Inferior parietal cortex (tissue), 1 donor: Measurements from ENCODE around the gene LOXL1.
A peak's percentile ranks its signal among the peaks of the same experiment; 100 is the strongest.

ENCODE experiments used
- DNase-seq: peaks from one replicate; pipeline ENCODE4 v3.0.0-alpha.2; 2016; ENCODE audit errors: extremely low spot score

LOXL1 gene

DNA sequence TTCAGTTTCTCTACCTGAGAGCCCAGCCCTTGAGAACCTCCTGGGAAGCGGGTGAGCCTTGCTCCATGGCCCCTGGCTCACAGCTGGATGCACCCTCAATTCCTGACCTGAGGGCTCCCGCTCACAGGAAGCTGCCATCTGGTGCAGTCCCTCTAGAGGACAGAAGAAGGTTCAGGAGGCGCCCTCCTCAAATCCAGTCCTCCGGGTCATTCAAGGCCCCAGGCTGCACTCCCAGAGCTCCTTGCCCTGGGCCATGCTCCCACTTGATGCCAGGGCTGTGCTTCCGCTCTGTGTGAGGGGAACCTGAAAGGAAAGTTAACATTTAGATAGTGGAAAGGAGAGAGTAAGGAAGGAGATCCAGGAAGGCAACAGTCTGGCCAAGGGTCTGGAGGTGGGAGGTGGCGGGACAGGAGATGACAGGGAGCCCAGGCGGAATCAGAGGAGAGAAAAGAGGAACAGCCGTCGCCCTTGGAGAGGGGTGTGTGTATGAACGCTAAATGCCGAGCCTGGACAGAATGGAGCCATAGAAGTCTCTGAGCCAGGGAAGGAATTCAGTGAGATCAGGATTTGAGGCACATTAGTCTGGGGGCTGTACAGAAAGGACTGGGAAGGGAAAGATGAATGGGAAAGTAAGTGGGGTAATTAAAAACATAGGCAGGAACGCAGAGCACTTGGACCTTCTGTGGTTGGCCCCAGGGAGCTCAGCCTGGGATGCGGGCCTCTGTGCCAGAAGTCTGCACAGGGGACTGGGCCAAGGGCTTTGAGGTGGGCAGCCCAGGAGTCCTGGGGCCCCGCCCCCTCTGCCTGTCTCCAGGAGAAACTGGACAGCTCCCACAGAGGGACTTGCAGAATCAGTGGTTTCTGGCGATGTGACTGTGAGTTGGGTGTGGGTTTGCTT lies 26.8 kb upstream of the LOXL1 start:
- no peak for DNase-seq

DNA sequence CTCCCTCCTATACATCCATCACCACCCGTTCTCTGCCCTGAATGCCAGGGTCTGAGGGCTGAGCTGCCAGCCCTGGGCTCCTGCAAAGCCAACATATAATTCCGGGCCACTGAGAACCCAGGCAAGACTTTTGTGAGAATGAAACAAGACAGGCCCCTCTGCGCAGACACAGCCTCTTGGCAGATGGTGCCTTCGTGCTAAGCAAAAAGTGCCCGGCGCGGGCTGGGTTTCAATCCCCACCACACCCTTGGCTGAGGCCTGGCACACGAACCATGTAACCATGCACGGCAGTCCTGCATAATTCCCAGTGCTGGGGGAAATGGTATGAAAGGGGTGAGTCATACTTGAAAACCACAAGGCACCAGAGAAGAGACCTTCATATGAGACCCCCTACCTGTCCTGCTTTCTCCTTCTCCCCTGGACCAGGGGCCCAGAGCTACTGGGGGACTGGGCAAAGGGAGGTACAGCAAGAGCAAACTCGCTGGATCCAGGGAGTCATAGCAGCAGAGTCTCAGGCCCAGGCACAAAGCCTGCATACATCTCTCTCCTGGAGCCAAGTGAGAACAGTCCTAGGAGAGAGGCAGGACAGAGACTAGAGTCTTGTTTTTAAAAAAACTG lies 26.1 kb upstream of the LOXL1 start:
- no peak for DNase-seq

DNA sequence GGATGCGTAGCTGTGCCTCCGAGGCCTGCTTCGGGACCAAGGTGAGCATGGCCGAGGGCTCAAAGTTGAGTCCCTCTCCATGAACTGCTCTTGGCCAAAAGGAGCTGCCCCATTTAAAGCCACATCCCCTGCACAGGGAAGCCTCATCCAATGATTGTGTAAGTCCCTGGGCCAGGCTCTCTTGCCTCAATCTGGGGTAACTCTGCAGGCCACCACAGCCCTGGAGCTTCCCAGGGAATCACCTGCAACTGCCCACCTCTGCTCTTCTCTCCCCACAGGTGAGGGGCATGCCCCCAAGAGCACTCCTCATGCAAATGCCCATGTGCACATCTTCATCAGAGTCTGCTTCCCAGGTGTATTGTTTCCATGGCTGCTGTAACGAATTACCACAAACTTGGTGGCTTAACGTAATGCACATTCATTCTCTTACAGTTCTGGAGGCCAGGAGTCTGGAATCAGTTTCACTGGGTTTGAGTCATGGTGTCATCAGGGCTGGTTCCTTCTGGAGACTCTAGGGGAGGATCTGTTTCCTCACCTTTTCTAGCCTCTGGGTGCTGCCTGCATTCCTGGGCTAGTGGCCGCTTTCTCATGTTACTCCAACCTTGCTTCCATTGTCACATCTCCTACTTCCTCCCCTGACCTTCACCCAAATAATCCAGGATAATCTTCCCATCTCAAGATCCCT lies 25.0 kb upstream of the LOXL1 start:
- no peak for DNase-seq

DNA sequence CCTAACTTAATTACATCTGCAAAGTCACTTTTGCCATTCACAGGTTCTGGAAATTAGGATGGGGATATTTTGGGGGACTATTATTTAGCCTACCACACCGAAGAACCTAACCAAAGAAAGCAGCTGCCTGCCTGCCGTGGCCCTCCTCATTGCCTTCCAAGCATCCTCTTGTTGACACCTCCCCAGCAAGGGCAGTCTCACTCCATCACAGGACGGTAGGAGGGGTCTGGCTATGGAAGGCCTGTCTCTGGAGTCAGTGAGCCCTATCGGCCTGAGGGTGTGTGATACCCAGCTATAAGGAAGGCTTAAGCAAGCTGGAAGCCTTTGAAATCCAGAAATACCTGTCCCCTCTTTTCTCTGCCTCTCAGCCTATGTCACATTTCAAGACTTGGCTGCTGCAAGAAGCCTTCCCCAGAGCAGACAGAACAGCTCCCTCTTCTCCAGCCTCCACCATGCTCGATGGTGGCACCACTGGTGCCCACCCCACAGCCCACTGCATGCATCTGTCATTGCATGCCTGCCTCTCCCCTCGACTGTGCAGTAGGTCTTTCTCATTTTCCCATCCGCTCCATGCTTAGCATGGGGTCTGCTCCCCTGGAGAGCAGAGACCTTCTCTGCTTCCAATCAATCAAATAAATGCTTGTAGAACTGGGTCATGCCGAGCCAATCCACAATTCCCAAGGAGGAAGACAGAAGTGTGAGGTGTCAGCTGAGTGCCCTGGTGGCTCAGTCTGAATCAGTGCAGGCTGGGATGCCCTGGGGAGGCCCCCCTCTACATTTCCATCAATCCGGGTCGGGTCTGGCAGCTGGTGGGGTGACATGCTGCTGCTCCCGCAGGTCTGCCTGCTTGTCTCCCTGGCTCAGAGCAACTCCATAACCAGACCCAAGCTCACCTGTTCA lies 23.9 kb upstream of the LOXL1 start:
- no peak for DNase-seq

DNA sequence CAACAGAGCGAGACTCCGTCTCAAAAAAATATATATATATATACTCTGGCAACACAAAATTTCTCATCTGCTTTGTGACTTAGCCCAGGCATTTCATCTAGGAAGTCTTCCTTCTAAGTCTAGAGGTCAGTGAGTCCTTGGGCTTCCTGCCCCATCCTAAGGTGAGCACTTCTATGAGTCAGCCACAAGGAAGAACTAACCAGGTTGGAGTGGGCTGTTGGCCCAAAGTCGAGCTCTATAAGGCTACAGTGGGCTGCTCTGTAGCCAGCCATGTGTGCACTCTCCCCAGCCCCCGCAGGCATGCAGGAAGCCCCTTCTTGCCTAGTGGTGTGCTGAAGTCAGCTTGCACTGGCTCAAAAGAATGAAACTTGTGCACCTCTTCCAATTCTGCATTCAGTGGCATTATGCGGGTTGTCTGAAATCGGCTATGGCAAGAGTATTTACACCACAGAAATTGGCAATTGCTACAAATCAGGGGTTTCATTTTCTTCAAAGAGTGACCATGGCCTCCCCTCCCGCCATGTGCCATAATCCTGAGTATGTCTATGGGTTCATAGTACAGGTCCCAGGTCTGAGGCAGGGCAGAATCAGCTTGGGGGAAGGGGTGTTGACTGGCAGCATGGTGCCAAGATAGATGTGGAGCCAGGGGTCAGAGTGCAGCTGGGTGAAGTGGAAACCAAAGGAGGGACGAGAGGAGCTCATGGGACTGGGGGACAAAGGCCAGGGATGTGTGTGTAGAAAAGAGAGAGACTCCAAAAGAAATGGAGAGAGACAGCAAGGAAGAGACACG lies 22.0 kb upstream of the LOXL1 start:
- no peak for DNase-seq

DNA sequence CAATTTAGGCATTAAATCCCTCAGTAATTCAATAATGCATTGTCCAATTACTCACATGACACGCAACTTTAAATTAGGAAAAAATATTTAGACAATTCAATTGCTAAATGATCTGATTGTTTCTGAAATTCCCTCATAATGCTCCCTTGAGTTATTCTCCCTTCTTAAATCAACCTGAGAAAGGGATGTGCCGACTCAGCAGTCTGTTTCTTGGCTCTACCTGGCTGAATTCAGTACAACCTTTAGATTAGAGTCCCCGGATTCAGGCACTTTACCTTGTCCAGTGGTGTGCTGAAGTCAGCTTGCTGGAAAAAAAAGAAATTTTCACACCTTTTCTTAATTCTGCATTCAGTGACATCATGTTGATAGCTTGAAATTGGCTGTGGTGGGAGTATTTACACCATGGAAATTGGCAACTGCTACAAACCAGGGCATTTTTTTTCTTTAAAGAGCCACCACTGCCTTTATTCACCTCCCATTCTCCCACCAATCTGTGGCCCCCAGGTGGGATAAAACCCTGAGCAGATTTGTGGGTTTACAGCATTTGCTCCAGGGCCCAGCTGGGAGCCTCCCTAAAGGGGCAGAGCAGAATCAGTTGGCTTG lies 20.9 kb upstream of the LOXL1 start:
- no peak for DNase-seq

DNA sequence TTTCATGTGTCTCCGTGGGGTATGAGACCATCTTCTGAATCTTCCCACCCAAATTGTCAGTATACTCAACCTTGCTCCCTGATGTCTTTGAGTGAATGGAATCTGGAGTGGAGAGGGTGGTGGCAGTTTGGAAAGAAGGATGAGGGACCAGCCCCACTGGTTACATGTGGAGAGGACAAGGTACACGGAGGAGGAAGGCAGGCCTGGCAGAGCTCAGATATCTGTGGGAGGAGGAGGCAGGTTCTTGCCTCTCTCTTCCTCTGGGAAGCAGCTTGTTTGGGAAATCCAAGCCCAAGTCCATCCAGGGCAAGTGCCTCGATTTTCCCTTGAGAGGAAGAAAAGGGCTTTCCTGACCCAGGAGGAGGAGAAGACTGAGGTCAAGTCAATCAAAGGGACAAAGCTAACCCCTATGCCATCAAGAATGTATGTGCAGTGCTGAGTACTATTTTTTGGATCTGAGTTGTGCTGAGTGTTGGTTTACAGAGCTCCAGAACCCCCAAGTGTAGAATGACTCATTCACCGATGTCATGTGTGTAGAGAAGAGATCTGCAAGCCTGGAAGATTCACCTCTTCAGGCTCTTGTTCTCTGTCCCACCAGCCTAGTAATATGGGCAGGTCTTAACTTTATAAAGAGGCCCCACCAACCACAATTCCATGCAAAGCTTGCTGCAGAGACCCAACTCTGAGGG lies 19.8 kb upstream of the LOXL1 start:
- DNase-seq, result no peak

DNA sequence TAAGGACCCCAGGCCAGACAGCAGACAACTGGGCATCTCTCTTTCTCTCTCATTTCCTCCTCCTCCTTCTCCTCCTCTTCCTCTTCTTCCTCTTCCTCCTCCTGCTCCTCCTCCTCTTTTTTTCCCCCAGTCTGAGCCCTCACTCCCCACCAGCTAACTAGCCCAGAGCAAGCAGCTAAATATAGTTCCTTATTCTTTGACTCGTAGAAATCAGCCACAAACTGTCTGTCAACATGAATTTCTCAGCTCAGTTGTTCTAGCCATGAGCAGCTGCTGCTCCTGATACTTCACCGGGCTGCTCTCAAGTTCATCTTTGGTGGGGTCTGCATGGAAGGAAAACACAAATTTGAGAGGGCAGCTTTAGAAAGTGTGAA lies 19.2 kb upstream of the LOXL1 start:
- DNase-seq, result no peak

DNA sequence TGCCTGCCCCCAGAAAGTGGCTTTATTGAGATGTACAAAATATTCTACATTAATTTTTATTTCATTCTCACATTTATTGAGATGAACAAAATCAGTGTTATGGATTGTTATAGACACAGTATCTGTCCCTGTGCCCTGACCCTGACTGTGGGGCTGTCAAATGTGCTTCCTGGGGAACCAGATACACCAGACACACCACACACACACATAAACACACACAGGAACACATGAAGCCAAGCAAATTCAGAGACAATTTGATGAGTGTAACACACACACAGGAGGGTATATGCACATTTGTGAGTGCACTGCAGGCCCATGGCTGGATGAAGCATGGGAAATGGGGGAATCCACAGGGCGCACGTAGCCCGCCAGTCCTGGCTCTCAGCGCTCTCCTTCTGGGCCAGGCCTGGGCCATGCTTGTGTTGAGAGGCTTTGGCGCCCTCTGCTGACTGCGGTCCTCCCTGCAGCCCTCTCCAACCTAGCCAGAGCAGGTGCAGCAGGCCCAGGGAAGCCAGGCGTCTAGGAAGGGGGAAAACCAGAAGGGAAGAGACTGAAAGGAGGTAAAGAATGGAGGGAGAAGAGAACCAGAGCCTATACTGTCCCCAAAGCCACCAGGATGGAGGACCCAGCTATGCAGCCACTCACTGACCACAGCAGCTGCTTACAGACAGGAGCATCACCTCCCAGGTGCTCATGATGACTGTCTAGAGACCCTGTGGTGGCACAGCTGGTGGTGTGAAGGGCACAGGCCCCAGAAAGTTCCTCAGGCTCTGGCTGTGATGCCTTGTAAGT lies 18.0 kb upstream of the LOXL1 start:
- DNase-seq, result peak; percentile 79

DNA sequence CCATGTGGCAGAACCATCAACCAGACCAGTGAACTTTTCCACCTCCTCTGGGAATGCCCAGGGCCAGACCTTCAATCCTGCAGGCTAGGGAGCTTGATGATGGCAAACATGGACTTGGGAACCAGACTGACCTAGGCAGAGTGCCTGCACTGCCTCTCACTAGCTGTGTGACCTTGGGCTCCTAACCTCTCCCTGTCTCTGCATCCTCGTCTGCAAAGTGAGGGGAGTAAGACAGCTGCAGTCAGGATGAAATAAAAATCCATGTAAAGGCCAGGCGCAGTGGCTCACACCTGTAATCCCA lies 17.5 kb upstream of the LOXL1 start:
- no peak for DNase-seq

DNA sequence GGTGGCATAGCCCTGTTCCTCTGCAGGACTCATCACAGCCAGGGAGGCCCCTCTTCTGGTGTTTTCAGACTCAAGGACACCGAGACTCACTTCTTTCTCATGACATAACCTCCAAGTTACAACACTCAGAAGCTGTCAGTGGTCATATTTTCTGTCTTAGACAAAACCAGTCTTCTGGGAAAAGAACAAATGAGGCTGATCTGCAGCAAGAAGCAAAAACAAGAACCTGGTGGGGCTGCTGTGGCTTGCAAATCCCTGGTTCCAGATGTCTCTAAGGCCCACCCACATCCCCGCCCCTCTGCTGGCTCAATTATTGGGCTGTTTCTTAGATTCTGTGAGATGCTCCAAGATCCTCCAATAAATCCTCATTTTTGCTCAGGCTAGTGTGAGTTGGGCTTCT lies 16.6 kb upstream of the LOXL1 start:
- DNase-seq, result no peak

DNA sequence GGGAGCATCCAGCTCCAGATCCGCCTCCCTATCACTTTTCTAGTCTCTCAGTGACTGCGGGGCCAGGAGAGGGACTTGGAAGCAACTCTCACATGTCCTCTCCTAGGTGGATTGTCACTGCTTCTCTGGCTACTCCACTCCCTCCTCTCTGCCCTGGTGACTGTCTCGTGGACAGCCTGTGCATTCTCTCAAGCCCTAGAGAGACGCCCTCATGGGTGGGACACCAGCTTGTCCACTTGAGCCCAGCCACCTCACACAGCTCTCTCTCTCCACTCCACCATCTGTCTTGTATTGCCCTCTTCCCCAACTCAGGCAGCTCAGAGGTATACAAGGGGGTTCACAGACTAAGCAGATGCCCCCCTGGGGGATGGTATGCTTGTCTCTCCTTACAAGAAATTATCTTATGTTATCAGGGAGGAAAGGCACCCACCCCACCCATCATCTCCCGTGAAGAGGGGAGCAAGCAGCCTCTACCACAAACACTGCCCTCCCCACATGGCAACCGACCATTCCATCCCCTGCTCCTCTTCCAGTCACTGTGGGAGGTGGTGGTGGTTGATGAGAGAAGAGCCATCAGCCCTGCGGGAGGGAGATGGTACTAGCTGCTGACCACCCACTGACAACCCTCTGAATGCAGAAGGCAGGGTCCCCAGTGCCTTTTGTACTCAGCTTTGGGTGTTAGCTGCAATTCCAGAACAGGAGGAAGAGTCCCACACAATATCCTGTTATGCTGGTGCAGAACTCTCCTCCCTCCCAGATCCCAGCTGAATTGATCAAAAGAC lies 15.5 kb upstream of the LOXL1 start:
- DNase-seq, result no peak

DNA sequence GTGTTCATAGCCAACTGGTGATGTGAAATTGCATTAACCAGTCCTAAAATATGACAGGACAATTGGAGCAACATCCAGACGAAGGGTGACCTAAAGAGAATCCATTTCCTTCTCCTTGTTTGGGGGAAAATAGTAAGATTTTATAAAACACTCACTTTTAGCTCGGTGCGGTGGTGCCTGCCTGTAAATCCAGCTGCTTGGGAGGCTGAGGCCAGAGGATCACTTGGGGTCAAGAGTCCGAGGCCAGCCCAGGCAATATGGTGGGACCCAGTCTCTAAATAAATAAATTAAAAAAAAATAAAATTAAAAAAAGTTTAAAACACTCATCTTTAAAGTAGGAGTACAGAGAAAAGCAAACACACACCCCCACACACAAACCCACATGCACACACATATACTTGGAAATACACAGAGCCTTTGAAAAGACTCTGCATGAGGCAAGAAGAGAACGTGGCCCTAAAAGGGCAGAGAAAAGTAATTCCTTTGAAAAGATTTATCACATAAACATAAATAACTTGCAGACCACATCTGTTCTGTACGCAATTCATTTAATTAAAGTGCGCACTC lies 14.1 kb upstream of the LOXL1 start:
- DNase-seq, result no peak

DNA sequence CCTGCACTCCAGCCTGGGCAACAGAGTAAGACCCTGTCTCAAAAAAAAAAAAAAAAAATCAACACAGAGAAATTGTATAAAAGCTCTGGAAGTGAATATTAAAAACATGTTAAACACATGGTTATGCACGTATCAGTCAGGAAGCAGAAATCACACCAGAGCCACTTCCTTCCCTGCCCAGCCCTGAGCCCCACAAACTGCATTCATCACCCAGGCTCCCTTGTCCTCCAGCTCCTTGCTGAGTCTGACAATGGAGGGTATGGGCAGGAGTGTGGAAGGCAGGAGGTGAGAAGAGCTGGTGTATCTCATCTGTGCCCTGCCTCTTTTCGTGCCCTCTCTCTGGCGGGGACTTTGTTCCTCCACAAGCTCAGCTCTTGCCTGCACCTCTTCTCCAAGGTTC lies 12.1 kb upstream of the LOXL1 start:
- DNase-seq, result no peak

DNA sequence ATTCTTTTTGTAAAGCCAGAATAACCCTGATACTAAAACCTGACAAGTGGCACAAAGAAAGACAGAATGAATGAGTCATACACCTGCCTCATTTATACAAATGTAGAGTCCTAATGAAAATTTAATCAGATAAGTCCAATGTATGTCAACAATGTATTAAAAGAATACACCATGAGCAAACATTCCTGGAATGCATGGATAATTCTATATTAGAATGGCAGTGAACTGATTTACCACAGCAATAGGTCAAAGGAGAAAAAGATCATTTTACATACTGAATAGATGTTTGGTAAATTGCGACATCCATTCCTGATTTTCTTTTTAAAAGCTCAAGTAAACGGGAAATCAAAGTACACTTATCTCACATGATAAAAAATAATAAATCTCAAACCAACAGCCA lies 11.2 kb upstream of the LOXL1 start:
- no peak for DNase-seq

DNA sequence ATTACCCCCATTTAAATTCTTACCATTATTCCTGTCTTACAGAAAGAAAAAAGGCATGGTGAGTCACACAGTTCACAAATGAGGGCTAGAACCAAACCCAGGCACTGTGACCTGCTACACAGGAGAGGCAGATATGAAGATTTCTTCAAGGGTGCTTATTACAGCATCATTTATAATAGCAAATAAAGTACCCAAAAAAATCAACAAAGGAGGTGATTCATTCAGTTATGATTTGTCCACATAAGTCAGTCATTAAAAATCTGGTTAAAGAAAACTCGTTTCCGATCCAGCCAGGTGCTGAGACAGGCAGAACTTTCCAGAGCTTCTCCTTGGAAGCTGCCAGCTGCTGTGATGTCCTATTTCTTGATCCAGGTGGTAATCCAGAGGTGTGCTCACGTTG lies 7.5 kb upstream of the LOXL1 start:
- no peak for DNase-seq

DNA sequence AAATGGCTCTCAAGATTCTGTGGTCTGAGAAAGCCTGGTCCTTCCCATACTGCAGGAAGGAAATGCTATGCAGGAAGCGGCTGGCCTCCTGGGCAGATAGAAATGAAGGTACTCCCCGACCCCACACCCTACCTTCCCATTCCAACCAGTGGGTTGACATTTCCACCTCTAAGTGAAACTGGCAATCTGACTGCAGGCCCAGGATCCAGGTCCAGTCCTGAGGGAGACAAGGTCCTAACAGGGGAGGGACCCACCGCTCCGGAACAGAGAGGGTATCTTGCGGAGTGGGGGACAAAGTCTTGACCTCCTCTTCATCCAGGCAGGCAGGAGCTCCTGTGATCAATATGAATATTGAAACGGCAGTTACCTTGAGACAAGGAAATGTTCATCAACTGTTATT lies 6.6 kb upstream of the LOXL1 start:
- no peak for DNase-seq

DNA sequence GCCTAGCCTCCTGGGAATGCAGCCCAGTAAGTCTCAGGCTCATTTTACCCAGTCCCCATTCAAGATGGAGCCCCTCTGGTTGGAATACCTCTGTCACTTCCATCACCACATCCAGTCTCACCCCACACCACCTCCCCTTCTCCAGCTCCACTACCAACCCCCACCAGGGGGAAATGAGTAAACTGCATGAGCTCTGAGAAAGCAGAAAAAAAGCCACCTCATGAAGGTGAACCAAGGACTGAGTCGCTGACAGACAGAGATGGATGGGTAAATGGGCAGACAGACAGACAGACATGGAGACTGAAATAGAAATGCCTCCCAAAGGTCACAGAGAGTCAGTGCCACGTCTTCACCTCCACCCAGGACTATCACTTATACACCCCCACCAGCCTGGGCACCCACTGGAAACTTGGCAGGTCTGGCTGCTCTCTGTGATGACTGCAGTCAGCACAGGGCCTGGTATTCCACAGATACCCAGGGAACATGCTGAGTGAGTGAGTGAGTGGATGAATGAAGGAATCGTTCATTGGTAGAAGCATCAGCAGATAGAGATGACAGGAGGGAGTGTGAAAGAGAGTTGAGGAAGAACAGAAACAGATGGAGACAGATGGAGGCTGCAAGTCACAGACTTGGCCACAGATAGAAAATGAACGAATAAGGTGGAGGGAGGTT lies 4.9 kb upstream of the LOXL1 start:
- no peak for DNase-seq
